NOMO-1 treated with dmso at 0.1 percent for 144 hours (cell line): ENCODE data around the gene SPEN.
"Not testable (repeated sequence)": the region's sequence is repeated elsewhere in the genome, so short reads cannot be mapped to it uniquely, and the experiment has no call there.

Source experiments
- DNase-seq: peaks from one replicate; lab custom pipeline; 2025; ENCODE audit not compliant: unreplicated experiment; lab: John Stamatoyannopoulos, UW

Gene SPEN

DNA sequence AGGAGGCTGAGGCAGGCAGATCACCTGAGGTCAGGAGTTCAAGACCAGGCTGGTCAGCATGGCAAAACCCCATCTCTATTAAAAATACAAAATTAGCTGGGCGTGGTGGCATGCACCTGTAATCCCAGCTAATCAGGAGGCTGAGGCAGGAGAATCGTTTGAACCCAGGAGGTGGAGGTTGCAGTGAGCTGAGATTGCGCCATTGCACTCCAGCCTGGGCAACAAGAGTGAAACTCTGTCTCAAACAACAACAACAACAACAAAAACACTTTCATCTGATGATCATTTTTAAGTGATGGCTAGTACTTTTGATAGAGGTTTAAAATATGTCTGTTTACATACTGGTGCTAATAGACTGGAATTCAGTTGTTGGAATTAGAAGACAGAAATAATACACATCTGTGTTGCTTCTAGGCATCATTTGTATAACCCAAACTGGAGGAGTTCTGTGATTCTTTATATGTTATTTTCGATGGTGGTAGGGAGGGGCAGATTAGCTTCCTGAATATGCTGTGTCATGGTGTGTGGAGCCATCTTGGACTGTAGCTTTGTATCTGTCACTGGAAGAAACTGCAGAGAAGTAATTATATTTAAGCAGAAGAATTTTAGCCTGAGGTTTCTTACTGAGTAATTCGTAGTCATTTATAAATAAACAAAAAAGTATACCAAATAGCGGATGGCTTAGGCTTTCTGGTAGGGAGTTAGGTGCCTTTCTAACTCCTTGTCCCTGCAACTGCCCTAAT, 45.5 kb downstream of the SPEN start:
- DNase-seq = not testable (repeated sequence)

DNA sequence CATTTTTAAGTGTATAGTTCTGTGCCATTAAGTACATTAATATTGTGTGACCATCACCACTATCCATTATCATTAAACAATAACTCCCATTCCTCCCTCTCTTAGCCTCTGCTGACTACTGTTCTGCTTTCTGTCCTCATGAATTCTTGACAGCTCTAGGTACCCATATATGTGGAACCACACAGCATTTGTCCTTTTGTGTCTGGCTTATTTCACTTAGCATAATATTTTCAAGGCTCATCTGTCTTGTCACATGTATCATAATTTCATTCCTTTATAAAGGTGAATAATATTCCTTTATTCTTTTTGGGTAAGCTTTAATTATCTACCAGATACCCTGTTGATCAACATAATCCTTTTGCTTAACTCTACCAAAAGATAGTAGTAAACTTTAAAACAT, 47.7 kb downstream of the SPEN start:
- no peak for DNase-seq

DNA sequence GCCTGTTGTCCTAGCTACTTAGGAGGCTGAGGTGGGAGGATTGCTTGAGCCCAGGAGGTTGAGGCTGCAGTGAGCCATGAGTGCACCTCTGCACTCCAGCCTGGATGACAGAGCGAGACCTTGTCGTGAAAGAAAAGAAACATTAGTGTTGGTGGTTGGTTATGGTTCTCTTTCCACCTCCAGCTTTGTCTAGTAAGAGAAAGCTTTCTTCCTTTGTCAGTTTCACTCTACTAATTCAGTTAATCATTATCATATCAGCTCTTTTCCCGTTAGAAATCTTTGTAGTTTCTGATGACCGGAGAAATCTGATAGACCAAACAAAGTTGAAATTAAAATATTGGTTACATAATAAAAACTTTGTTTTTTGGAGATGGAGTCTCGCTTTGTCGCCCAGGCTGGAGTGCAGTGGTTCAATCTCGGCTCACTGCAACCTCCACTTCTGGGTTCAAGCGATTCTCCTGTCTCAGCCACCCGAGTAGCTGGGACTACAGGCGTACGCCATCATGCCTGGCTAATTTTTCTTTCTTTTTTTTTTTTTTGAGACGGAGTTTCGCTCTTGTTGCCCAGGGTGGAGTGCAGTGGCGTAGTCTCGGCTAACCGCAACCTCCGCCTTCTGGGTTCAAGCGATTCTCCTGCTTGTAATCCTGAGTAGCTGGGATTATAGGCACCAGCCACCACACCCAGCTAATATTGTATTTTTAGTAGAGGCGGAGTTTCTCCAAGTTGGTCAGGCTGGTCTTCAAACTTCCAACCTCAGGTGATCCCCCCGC, 49.5 kb downstream of the SPEN start:
- DNase-seq = not testable (repeated sequence)

DNA sequence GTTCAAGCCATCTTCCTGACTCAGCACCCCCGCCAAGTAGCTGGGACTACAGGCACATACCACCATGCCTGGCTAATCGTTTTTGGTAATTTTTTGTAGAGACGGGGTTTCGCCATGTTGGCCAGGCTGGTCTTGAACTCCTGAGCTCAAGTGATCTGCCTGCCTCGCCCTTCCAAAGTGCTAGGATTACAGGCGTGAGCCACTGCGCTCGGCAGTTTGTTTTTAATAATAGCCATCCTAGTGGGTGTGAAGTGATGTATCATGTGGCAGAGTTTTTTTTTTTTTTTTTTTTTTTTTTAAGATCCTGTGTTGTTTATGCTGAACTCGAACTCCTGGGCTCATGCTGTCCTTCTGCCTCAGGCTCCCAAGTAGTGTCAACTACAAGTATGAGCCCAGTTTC, 51.8 kb downstream of the SPEN start:
- DNase-seq = no peak

DNA sequence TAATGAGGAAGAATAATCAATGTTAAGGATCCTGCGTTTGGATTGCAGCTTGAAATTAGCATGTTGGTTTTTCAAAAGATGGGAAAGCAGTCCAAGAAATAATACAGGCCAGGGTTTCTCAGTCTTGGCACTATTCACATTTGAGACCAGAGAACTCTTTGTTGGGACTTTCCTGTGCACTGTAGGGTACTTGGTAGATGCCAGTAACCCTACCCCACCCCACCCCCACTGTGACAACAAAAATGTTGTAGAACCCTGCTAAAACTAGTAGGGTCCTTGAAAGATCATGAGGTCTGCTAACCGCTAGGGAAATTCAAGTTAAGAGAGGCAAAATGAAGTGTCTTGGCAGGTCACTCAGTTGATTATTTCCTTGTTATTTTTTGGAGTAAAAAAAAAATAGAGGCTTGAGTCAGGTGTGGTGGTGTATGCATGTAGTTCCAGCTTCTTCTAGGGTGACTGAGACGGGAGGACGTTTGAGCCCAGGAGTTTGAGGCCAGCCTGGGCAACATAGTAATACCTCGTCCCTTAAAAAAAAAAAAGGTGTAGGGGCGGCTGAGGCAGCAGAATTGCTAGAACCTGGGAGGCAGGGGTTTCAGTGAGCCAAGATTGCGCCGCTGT, 53.3 kb downstream of the SPEN start:
- no peak for DNase-seq

DNA sequence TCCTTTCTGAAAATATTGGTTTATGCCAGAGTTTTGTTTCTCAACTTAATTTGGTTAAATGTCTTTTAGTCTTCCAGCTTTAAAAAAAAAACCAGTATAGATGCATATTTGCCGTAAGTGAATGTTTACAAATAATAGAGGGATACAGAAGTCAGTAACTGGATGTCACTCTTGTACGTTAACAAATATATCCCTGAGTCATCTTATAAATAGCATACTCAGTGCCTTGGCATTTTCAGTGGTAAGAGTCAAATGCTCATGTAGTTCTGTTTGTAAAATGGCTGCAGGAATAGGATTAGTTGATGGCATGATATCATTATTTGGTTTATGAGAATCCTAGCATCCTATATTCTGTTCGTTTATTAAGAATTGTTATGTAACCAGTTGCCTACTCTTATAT, 55.4 kb downstream of the SPEN start:
- DNase-seq = no peak

DNA sequence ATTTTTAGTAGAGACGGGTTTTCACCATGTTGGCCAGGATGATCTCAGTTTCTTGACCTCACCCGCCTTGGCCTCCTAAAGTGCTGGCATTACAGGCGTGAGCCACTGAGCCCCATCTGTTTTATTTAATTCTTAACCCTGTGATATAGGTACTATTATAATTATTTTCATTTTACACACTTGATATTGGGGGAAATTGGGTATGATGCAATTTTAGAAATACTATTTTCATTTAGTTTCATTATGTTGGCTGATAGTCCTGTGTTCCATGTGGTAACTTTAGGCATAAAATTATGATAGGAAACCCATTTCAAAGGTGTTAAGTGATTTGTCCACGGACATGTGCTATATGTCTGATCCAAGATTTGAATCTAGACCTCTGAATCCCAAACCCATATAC, 61.1 kb downstream of the SPEN start:
- DNase-seq = no peak

DNA sequence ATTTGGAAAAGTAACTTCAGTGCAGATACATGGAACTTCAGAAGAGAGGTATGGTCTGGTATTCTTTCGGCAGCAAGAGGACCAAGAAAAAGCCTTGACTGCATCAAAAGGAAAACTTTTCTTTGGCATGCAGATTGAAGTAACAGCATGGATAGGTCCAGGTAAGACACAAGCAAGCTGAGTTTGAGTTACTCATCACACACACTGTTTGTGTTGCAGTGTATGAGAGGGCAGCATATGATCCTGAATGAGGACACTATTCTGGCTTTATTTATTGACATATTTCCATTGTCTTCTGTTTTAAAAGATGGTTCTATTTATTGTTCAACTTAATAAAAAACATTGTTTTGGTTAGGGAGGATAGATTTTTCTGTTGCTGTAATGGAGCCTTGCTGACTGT, 63.6 kb downstream of the SPEN start:
- DNase-seq = no peak

DNA sequence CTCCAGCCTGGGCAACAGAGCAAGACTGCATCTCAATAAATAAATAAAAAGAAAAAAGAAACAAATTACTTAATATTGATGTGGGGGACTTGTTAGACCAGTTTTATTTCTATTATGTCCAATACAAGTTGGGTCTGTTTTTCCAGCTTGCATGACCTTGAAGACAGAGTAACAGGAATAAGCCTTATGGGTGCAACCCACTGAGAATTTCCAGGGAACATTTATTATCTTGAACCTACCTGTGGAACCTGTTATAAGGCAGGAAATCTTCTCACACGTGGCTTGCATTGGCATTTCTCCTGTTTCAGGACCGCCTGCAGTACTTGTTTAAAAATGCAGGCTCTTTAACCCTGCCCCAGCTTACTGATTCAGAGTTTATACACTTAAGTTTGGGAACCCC, 64.4 kb downstream of the SPEN start:
- no peak for DNase-seq

DNA sequence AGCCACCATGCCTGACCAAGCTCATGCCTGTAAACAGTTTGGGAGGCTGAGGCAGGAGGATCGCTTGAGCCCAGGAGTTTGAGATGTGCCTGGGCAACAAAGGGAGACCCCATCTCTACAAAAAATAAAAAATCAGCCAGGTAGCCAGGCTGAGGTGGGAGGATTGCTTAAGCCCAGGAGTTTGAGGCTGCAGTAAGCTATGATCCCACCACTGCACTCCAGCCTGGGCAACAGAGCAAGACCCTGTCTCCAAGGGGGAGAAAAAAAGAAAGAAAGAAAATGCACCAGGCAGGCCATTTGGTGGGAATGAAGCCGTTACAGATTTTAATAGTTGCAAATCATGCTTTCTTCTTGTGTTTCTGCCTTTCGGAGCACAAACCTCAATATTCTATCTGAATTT, 66.1 kb downstream of the SPEN start:
- not testable (repeated sequence) for DNase-seq

DNA sequence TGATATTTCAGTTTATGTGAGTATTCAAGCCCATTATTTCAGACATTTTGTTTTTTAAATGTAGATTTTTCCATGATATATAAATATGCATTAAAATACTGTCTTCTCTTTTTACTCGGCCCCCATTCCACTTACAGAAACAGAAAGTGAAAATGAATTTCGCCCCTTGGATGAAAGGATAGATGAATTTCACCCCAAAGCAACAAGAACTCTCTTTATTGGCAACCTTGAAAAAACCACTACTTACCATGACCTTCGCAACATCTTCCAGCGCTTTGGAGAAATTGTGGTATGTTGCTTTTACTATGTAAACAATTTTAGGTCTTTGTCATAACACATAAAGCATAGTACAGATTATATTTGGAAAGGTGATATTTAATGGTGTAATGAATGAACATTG, 68.5 kb downstream of the SPEN start:
- no peak for DNase-seq

DNA sequence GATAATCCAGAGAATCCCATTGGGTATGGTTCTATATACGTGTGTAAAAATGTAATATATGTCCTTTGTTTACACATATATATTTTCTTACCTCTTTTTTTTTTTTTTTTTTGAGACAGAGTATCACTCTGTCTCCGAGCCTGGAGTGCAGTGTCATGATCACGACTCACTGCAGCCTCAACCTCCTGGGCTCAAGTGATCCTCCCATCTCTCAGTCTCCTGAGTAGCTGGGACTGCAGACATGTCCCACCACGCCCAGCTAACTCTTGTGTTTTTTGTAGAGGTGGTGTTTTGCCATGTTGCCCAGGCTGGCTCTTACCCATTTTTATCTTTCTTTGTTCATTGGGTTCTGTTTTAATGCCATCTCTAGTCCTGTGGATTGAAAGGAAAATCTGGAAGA, 68.9 kb downstream of the SPEN start:
- DNase-seq = no peak

DNA sequence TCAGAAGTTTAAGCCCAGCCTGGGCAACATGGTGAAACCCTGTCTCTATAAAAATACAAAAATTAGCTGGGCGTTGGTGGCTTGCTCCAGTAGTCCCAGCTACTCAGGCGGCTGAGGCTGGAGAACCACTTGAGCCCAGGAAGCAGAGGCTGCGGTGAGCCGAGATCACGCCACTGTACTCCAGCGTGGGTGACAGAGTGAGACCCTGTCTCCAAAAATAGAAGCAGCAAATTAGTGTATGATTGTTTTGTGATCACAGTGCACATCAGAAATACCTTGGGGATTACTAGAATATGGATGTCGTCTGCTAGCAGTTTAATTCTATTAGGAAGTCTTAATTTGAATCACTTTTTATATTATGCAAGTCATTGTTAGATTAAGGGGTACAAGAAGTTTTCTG, 69.4 kb downstream of the SPEN start:
- no peak for DNase-seq

DNA sequence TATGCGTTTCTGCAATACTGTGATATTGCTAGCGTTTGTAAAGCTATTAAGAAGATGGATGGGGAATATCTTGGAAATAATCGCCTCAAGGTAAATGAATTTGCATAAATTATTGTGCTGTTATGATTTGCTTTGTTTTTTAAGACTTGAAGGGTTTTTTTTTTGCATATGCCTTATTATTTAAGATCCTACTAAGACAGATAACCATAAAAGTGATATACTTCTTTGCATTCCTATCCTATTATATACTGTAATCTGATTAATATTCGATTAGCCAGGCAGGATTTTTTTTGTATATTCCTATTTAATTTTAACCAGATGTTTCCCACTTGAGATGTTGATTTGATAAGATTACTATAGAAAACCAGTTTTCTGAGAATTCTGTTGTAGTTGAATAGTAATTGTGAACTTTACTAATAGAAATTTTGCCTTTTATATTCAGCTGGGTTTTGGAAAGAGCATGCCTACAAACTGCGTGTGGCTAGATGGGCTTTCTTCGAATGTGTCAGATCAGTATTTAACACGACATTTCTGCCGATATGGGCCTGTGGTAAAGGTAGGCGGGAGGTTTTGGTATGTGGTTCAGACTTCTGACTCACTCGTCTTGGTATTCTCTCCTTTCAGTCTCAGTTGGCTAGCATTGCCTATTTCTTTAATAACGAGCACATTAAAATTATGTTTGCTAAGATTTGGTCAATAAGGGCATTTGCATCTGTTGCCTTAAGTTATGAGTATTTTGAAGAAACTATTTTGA, 71.6 kb downstream of the SPEN start:
- DNase-seq = no peak

DNA sequence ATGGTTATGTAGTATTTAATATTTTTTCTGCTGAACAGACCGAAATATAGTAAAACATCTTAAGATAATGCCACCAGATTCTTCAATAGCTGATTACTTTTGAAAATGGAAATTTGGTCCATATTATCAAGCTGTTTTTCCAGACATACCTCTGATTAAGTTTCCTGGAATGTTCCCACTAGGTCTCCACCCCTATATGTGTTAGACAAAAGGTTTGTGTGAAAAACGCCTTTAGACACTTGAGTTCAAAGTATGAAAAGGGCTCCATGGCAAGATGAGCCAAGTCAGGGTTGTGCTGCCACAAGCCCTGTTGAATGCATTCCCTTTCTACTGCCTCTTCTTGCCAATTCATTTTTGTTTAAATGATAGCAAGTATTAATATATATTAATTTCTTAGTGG, 75.7 kb downstream of the SPEN start:
- DNase-seq = no peak

DNA sequence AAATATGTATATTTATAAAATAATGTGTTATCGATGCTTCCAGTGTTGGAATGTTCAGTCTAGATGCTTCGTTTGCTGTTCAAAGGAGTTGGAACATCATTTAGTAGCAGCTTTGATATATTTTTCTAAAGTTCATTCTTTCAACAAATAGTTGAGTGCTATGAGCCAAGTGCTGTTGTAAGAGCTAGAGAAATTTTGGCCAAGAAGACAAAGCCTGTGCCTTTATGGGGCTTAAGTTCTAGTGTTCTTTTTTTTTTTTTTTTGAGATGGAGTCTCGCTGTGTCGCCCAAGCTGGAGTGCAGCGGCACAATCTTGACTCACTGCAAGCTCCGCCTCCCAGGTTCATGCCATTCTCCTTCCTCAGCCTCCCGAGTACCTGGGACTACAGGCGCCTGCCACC, 78.9 kb downstream of the SPEN start:
- not testable (repeated sequence) for DNase-seq

DNA sequence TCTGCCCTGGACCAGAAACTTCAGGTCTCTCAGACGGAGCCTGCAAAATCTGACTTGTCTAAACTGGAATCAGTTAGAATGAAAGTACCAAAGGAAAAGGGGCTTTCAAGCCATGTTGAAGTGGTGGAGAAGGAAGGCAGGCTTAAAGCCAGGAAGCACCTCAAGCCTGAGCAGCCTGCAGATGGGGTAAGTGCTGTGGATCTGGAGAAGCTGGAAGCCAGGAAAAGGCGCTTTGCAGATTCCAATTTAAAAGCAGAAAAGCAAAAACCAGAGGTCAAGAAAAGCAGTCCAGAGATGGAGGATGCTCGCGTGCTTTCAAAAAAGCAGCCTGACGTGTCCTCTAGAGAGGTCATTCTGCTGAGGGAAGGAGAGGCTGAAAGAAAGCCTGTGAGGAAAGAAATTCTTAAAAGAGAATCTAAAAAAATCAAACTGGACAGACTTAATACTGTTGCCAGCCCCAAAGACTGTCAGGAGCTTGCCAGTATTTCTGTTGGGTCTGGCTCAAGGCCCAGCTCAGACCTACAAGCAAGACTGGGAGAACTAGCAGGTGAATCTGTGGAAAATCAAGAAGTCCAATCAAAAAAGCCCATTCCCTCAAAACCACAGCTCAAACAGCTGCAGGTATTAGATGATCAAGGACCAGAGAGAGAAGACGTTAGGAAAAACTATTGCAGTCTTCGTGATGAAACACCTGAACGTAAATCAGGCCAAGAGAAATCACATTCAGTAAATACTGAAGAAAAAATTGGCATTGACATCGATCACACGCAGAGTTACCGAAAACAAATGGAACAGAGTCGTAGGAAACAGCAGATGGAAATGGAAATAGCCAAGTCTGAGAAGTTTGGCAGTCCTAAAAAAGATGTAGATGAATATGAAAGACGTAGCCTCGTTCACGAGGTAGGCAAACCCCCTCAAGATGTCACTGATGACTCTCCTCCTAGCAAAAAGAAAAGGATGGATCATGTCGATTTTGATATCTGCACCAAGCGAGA, 81.8 kb downstream of the SPEN start:
- no peak for DNase-seq

DNA sequence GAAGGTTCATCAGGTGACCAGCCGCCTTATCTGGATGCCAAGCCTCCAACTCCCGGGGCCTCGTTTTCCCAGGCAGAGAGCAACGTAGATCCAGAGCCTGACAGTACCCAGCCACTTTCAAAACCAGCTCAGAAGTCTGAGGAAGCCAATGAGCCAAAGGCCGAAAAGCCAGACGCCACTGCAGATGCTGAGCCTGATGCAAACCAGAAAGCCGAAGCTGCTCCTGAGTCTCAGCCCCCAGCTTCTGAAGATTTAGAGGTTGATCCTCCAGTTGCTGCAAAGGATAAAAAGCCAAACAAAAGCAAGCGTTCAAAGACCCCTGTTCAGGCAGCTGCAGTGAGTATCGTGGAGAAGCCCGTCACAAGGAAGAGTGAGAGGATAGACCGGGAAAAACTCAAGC, 83.9 kb downstream of the SPEN start:
- DNase-seq = no peak

DNA sequence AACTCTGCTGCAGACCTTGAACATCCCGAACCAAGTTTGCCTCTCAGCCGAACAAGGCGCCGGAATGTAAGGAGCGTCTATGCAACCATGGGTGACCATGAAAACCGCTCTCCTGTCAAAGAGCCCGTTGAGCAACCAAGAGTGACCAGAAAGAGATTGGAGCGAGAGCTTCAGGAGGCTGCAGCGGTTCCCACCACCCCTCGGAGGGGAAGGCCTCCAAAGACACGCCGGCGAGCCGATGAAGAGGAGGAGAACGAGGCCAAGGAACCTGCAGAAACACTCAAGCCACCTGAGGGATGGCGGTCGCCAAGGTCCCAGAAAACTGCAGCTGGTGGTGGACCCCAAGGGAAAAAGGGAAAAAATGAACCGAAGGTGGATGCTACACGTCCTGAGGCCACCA, 84.4 kb downstream of the SPEN start:
- DNase-seq = no peak

DNA sequence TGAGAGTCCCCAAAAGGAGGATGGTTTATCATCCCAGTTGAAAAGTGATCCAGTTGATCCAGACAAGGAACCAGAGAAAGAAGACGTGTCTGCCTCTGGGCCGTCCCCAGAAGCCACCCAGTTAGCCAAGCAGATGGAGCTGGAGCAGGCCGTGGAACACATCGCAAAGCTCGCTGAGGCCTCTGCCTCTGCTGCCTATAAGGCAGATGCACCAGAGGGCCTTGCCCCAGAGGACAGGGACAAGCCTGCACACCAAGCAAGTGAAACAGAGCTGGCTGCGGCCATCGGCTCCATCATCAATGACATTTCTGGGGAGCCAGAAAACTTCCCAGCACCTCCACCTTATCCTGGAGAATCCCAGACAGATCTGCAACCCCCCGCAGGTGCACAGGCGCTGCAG, 85.1 kb downstream of the SPEN start:
- no peak for DNase-seq
